ENCODE measurements around the gene NEK1.
A peak's percentile ranks its signal among the peaks of the same experiment; 100 is the strongest.

Gene NEK1

DNA sequence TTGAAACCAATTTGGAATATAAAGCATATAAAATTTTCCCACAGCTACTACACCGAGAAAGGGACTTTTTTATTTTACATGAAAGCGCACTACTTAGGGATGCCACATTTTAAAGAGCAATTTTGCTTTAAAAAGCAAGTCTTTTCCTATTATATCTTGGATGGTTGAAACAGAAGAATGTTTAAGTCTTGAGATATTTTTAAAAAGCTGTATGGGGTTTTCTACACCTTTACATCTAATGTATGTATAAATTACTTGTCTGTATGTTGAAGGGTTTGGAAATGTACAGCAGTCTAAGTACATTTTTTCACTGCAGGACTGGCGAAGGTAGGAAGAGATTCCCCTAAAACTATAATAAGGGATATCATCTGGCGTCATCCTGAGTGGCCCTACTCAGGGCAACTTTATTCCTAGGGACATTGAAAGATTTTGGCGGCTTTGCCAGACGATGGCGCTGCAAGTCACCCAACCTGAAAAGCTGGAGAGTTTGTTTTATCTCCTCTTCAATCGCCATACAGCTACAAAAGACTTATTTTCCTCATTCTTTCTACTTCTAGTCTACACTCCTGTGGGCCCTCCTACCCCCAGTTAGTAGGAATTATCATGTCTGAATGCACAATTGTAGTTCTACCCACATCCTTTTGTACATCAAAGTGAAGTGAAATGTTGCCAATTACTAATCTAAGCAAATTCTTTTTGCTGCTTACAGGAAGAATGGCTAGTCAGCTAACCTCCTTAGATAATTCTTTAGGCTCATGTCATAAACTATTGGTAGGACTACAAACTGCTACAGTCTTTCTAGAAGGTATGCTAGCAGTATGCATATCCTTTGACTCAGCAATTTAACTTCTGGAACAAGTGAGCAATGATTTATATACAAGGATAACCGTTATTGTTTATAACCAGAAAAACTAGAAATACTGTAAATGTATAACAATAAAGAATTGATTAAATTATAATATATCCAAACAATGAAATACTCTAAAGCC lies 782 bp upstream of the NEK1 start:
- peak; percentile 66 for TF ChIP-seq CTCF (IDR thresholded peaks at IDR 0.05)
- Mint-ChIP-seq H3K4me1 (peaks cover 24% of the 10 kb centered on the region), H3K27ac (peak overlapping the region; percentile 99), H3K27me3 (ENCODE audit: low read depth, poor library complexity) (no peaks in the 10 kb centered on the region), H3K36me3 (ENCODE audit: low read depth) (peaks cover 17% of the 10 kb centered on the region), H3K4me3 (peak overlapping the region; percentile 98), H3K9me3 (no peaks in the 10 kb centered on the region)
- DNase-seq: peak; percentile 70

GRCh38 chr4:169611157-169611556 lies 1.2 kb downstream of the NEK1 start:
- no peak for DNase-seq
- no peak overlapping the region for H3K27ac Mint-ChIP-seq
- H3K4me1 Mint-ChIP-seq: peaks cover 24% of the 10 kb centered on the region
- H3K27me3 Mint-ChIP-seq (ENCODE audit: low read depth, poor library complexity): peaks cover 3% of the 10 kb centered on the region
- peak overlapping the region; percentile 98 for H3K4me3 Mint-ChIP-seq
- no peak for TF ChIP-seq CTCF (IDR thresholded peaks at IDR 0.05)
- H3K9me3 Mint-ChIP-seq: no peaks in the 10 kb centered on the region
- H3K36me3 Mint-ChIP-seq (ENCODE audit: low read depth): peaks cover 34% of the 10 kb centered on the region

- Mint-ChIP-seq H3K9me3 (no peaks in the 10 kb centered on the region), H3K27ac (no peak overlapping the region), H3K4me1 (no peaks in the 10 kb centered on the region), H3K27me3 (ENCODE audit: low read depth, poor library complexity) (peaks cover 3% of the 10 kb centered on the region), H3K4me3 (no peak overlapping the region), H3K36me3 (ENCODE audit: low read depth) (peaks cover 43% of the 10 kb centered on the region)
- no peak for TF ChIP-seq CTCF (IDR thresholded peaks at IDR 0.05)
- no peak for DNase-seq
Measured at GRCh38 chr4:169604903-169605331, 7.5 kb downstream of the NEK1 start.

- Mint-ChIP-seq H3K27ac (no peak overlapping the region), H3K4me3 (no peak overlapping the region), H3K4me1 (no peaks in the 10 kb centered on the region), H3K27me3 (ENCODE audit: low read depth, poor library complexity) (peaks cover 3% of the 10 kb centered on the region), H3K36me3 (ENCODE audit: low read depth) (peaks cover 38% of the 10 kb centered on the region), H3K9me3 (no peaks in the 10 kb centered on the region)
- no peak for DNase-seq
- TF ChIP-seq CTCF (IDR thresholded peaks at IDR 0.05): no peak
Measured at GRCh38 chr4:169604131-169604900, 8.1 kb downstream of the NEK1 start.

- Mint-ChIP-seq H3K27ac (no peak overlapping the region), H3K36me3 (ENCODE audit: low read depth) (peaks cover 28% of the 10 kb centered on the region), H3K4me1 (no peaks in the 10 kb centered on the region), H3K9me3 (no peaks in the 10 kb centered on the region), H3K4me3 (no peak overlapping the region), H3K27me3 (ENCODE audit: low read depth, poor library complexity) (peaks cover 3% of the 10 kb centered on the region)
- TF ChIP-seq CTCF (IDR thresholded peaks at IDR 0.05): no peak
- DNase-seq: no peak
Measured at GRCh38 chr4:169603312-169603711, 9.1 kb downstream of the NEK1 start.
